HG03432 (cell line): Measurements from ENCODE around the gene SLC4A2.

Experiments used
- ATAC-seq: cut with Tn5 transposase; IDR thresholded peaks from one replicate; pipeline ENCODE4 v1.9.1; 2021; ENCODE audit warnings: mild to moderate bottlenecking, moderate library complexity; ENCODE audit not compliant: unreplicated experiment

Gene SLC4A2

GRCh38 chr7:151045262-151045661 lies 14.1 kb upstream of the SLC4A2 start:
- ATAC-seq: no peak

- no peak for ATAC-seq
Measured at GRCh38 chr7:151045967-151046366, 13.4 kb upstream of the SLC4A2 start.

GRCh38 chr7:151046603-151047573 lies 12.5 kb upstream of the SLC4A2 start:
- no peak for ATAC-seq

GRCh38 chr7:151047976-151048815 lies 11.2 kb upstream of the SLC4A2 start, which contains the start of gene ASIC3:
Gene ASIC3 (plus strand): TSS chr7:151048531. CDS start chr7:151048886, 355 bp downstream.
- no peak for ATAC-seq

- no peak for ATAC-seq
Measured at GRCh38 chr7:151048911-151049463, 10.4 kb upstream of the SLC4A2 start.

GRCh38 chr7:151051108-151051507 lies 8.3 kb upstream of the SLC4A2 start:
- ATAC-seq: no peak

GRCh38 chr7:151053096-151053495 lies 6.3 kb upstream of the SLC4A2 start:
- no peak for ATAC-seq

- no peak for ATAC-seq
Measured at GRCh38 chr7:151053751-151054150, 5.6 kb upstream of the SLC4A2 start.

GRCh38 chr7:151056283-151056665 lies 3.1 kb upstream of the SLC4A2 start:
- ATAC-seq: no peak

- ATAC-seq: no peak
Measured at GRCh38 chr7:151056666-151057505, 2.5 kb upstream of the SLC4A2 start.

GRCh38 chr7:151057506-151057988 lies 1.8 kb upstream of the SLC4A2 start, which contains the start of gene CDK5:
Gene CDK5 (minus strand): TSS chr7:151057897. CDS start chr7:151057848, 49 bp downstream.
- ATAC-seq: peak; percentile 10

- peak; percentile 89 for ATAC-seq
Measured at GRCh38 chr7:151057989-151058780, 1.2 kb upstream of the SLC4A2 start.

- ATAC-seq: no peak
Measured at GRCh38 chr7:151058781-151059366, 515 bp upstream of the SLC4A2 start.

GRCh38 chr7:151060113-151060415 lies 675 bp downstream of the SLC4A2 start:
- ATAC-seq: no peak

- ATAC-seq: no peak
Measured at GRCh38 chr7:151060416-151061212, 1.2 kb downstream of the SLC4A2 start.

- ATAC-seq: no peak
Measured at GRCh38 chr7:151061213-151062110, 2.1 kb downstream of the SLC4A2 start.

GRCh38 chr7:151062111-151062398 lies 2.7 kb downstream of the SLC4A2 start:
- no peak for ATAC-seq
